HEK293 (cell line): ENCODE results near the gene R3HDM1.

ENCODE experiments used
- KLF16 ChIP-seq: fragments of 450-650 bp; formaldehyde crosslinking; IDR thresholded peaks from 2 replicates; pipeline ENCODE4 v1.5.1; 2017; ENCODE audit warnings: missing biosample characterization, missing genetic modification characterization
- OSR2 ChIP-seq: fragments of 450-650 bp; formaldehyde crosslinking; IDR thresholded peaks from 2 replicates; pipeline ENCODE4 v1.5.1; 2016; ENCODE audit warnings: missing biosample characterization, missing genetic modification characterization
- TCF7L2 ChIP-seq: IDR thresholded peaks from 2 replicates; pipeline ENCODE4 v1.6.1; 2011; ENCODE audit warnings: low read depth, mild to moderate bottlenecking, inconsistent platforms, low read length, moderate library complexity, borderline replicate concordance
- ZNF707 ChIP-seq: fragments of 450-650 bp; formaldehyde crosslinking; IDR thresholded peaks from 2 replicates; pipeline ENCODE4 v1.5.1; 2016; ENCODE audit warnings: missing biosample characterization, missing genetic modification characterization
- ZNF837 ChIP-seq: fragments of 450-650 bp; formaldehyde crosslinking; IDR thresholded peaks from 2 replicates; pipeline ENCODE4 v1.5.1; 2016; ENCODE audit warnings: missing biosample characterization, missing genetic modification characterization
- TF ChIP-seq, protein P1 (sequence below): fragments of 450-650 bp; formaldehyde crosslinking; IDR thresholded peaks from 2 replicates; pipeline ENCODE4 v1.5.1; 2016; ENCODE audit warnings: missing biosample characterization, missing genetic modification characterization

DNA sequence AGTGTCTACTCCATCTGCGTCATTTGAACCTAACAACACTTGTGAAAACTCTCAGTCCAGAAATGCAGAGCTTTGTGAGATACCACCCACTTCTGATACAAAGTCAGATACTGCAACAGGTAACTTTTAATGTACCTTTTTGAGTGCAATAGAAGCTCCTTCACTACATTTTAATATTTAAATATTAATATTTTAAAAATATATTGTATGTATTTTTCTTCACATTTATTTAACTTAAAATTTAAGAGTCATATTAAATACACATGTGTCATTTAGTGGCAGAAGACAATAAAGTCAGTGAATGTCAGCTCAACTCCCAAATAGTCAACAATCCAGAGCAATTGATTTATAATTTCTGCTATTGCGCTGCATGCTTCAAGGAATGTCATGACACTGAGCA, 224.3 kb downstream of the R3HDM1 start:
- TF ChIP-seq TCF7L2 (no peak), ZNF707 (tag by site-specific recombination) (no peak), KLF16 (tag by site-specific recombination) (no peak), OSR2 (tag by site-specific recombination) (no peak), ZNF837 (tag by site-specific recombination) (no peak)
- TF ChIP-seq, protein P1, sequence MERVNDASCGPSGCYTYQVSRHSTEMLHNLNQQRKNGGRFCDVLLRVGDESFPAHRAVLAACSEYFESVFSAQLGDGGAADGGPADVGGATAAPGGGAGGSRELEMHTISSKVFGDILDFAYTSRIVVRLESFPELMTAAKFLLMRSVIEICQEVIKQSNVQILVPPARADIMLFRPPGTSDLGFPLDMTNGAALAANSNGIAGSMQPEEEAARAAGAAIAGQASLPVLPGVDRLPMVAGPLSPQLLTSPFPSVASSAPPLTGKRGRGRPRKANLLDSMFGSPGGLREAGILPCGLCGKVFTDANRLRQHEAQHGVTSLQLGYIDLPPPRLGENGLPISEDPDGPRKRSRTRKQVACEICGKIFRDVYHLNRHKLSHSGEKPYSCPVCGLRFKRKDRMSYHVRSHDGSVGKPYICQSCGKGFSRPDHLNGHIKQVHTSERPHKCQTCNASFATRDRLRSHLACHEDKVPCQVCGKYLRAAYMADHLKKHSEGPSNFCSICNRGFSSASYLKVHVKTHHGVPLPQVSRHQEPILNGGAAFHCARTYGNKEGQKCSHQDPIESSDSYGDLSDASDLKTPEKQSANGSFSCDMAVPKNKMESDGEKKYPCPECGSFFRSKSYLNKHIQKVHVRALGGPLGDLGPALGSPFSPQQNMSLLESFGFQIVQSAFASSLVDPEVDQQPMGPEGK (tag by site-specific recombination) = no peak
